ENCODE measurements around the gene DAAM2.

DNA sequence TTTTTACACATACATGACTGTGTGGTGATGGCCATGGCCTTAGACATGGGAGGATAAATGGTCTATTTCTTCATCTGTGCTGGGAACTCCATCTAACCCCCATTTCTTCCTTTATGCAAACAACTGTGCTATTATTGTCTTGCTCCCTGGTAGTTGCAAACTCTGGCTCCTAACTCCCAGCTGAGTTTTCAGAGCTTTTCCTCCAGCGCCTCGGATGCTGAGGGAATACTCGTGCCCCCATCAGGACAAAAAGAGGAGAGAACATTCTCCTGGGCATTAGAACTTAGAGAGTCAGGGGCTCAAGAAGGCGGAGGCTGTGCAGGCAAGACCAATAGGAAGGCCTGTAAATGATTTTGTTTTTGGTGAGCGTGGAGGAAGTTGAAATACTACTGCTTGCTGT is 2.1 kb downstream of the DAAM2 start:
- TF ChIP-seq, protein P1, sequence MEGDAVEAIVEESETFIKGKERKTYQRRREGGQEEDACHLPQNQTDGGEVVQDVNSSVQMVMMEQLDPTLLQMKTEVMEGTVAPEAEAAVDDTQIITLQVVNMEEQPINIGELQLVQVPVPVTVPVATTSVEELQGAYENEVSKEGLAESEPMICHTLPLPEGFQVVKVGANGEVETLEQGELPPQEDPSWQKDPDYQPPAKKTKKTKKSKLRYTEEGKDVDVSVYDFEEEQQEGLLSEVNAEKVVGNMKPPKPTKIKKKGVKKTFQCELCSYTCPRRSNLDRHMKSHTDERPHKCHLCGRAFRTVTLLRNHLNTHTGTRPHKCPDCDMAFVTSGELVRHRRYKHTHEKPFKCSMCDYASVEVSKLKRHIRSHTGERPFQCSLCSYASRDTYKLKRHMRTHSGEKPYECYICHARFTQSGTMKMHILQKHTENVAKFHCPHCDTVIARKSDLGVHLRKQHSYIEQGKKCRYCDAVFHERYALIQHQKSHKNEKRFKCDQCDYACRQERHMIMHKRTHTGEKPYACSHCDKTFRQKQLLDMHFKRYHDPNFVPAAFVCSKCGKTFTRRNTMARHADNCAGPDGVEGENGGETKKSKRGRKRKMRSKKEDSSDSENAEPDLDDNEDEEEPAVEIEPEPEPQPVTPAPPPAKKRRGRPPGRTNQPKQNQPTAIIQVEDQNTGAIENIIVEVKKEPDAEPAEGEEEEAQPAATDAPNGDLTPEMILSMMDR (IDR thresholded peaks at IDR 0.05) = no peak
- no peak for TF ChIP-seq POLR2A (IDR thresholded peaks at IDR 0.05)
